Muscle layer of colon (tissue), 2 donors: ENCODE measurements around the gene C22orf23.
"Not testable (repeated sequence)": the region's sequence is repeated elsewhere in the genome, so short reads cannot be mapped to it uniquely, and the experiment has no call there.

Experiments used
- H3K27ac ChIP-seq: one replicate; pipeline ENCODE4 v1.7.0; 2013; ENCODE audit warnings: low read depth, mild to moderate bottlenecking, low read length, moderate library complexity
- H3K27me3 ChIP-seq, 2 donors: one replicate each; pipeline ENCODE4 v1.7.0; 2013; ENCODE audit warnings: low read length in 2 of 2, mild to moderate bottlenecking in 2 of 2; ENCODE audit not compliant: insufficient read depth in 2 of 2, control insufficient read depth in 1 of 2
- H3K36me3 ChIP-seq: one replicate; pipeline ENCODE4 v1.7.0; 2013; ENCODE audit warnings: mild to moderate bottlenecking, low read length; ENCODE audit not compliant: insufficient read depth
- H3K4me1 ChIP-seq: one replicate; pipeline ENCODE4 v1.7.0; 2013; ENCODE audit warnings: mild to moderate bottlenecking, low read length; ENCODE audit not compliant: insufficient read depth
- H3K4me3 ChIP-seq, 2 donors: one replicate each; pipeline ENCODE4 v1.7.0; 2013; ENCODE audit warnings: low read length in 2 of 2, low read depth in 1 of 2, mild to moderate bottlenecking in 1 of 2, moderate library complexity in 1 of 2
- H3K9ac ChIP-seq: one replicate; pipeline ENCODE4 v1.7.0; 2013; ENCODE audit warnings: low read length
- H3K9me3 ChIP-seq: one replicate; pipeline ENCODE4 v1.7.0; 2013; ENCODE audit warnings: mild to moderate bottlenecking, low read length
- donor health status: abdominal sarcoma.
- donor health status: Adenocarcinoma of cecum.

The C22orf23 gene

GRCh38 chr22:37967147-37967546 lies 13.7 kb upstream of the C22orf23 start:
- peaks cover 24% of the 10 kb centered on the region for H3K36me3 ChIP-seq
- H3K9ac ChIP-seq = no peak overlapping the region
- H3K27me3 ChIP-seq = no peaks in the 10 kb centered on the region
- no peak overlapping the region for H3K27ac ChIP-seq
- H3K4me1 ChIP-seq = peaks cover 8% of the 10 kb centered on the region
- H3K9me3 ChIP-seq = no peaks in the 10 kb centered on the region
- no peak overlapping the region for H3K4me3 ChIP-seq

- Histone ChIP-seq H3K9ac (no peak overlapping the region), H3K4me3 (no peak overlapping the region), H3K9me3 (no peaks in the 10 kb centered on the region), H3K4me1 (peaks cover 8% of the 10 kb centered on the region), H3K36me3 (peaks cover 35% of the 10 kb centered on the region), H3K27ac (no peak overlapping the region), H3K27me3 (no peaks in the 10 kb centered on the region)
These were observed 12.7 kb upstream of the C22orf23 start for GRCh38 chr22:37965940-37966664.

GRCh38 chr22:37961062-37961461 lies 7.7 kb upstream of the C22orf23 start:
- Histone ChIP-seq H3K4me1 (peaks cover 8% of the 10 kb centered on the region), H3K36me3 (peaks cover 53% of the 10 kb centered on the region), H3K27ac (no peak overlapping the region), H3K9me3 (no peaks in the 10 kb centered on the region), H3K9ac (no peak overlapping the region), H3K4me3 (no peak overlapping the region), H3K27me3 (no peaks in the 10 kb centered on the region)

GRCh38 chr22:37959231-37959825 lies 5.9 kb upstream of the C22orf23 start:
- no peaks in the 10 kb centered on the region for H3K27me3 ChIP-seq
- peaks cover 51% of the 10 kb centered on the region for H3K36me3 ChIP-seq
- no peak overlapping the region for H3K27ac ChIP-seq
- H3K4me3 ChIP-seq = no peak overlapping the region
- H3K9ac ChIP-seq = no peak overlapping the region
- H3K4me1 ChIP-seq = peaks cover 6% of the 10 kb centered on the region
- H3K9me3 ChIP-seq = no peaks in the 10 kb centered on the region

GRCh38 chr22:37957232-37957631 lies 3.8 kb upstream of the C22orf23 start:
- H3K4me3 ChIP-seq = no peak overlapping the region
- H3K27ac ChIP-seq = no peak overlapping the region
- H3K27me3 ChIP-seq = no peaks in the 10 kb centered on the region
- peaks cover 15% of the 10 kb centered on the region for H3K4me1 ChIP-seq
- no peak overlapping the region for H3K9ac ChIP-seq
- H3K36me3 ChIP-seq = peaks cover 49% of the 10 kb centered on the region
- no peaks in the 10 kb centered on the region for H3K9me3 ChIP-seq

GRCh38 chr22:37955825-37956397 lies 2.5 kb upstream of the C22orf23 start:
- peaks cover 36% of the 10 kb centered on the region for H3K36me3 ChIP-seq
- not testable (repeated sequence) for H3K9ac ChIP-seq, H3K27me3 ChIP-seq, H3K4me3 ChIP-seq, H3K27ac ChIP-seq, H3K9me3 ChIP-seq
- H3K4me1 ChIP-seq = peaks cover 15% of the 10 kb centered on the region

GRCh38 chr22:37954686-37955085 lies 1.3 kb upstream of the C22orf23 start:
- peaks cover 15% of the 10 kb centered on the region for H3K4me1 ChIP-seq
- H3K27ac ChIP-seq = no peak overlapping the region
- H3K27me3 ChIP-seq = no peaks in the 10 kb centered on the region
- peak overlapping the region in 1 of 2 donors; percentile 96 for H3K4me3 ChIP-seq
- no peaks in the 10 kb centered on the region for H3K9me3 ChIP-seq
- H3K9ac ChIP-seq = no peak overlapping the region
- H3K36me3 ChIP-seq = peaks cover 28% of the 10 kb centered on the region

- Histone ChIP-seq H3K9ac (peak overlapping the region; percentile 92), H3K27ac (peak overlapping the region; percentile 71), H3K4me3 (peak overlapping the region; percentile 96 to 98), H3K27me3 (no peaks in the 10 kb centered on the region), H3K4me1 (peaks cover 15% of the 10 kb centered on the region), H3K9me3 (no peaks in the 10 kb centered on the region), H3K36me3 (peaks cover 14% of the 10 kb centered on the region)
These were observed 352 bp downstream of the C22orf23 start for GRCh38 chr22:37953062-37953436.

- not testable (repeated sequence) for H3K36me3 ChIP-seq
These were observed 772 bp downstream of the C22orf23 start for GRCh38 chr22:37952629-37953028.

GRCh38 chr22:37951305-37951704 lies 2.1 kb downstream of the C22orf23 start:
- Histone ChIP-seq H3K27me3 (no peaks in the 10 kb centered on the region), H3K9ac (no peak overlapping the region), H3K27ac (no peak overlapping the region), H3K4me1 (peaks cover 15% of the 10 kb centered on the region), H3K4me3 (no peak overlapping the region), H3K9me3 (no peaks in the 10 kb centered on the region), H3K36me3 (no peaks in the 10 kb centered on the region)

More at GRCh38 chr22:37952629-37953028, 772 bp downstream of the C22orf23 start:
- not testable (repeated sequence) for H3K9me3 ChIP-seq, H3K27me3 ChIP-seq
- Histone ChIP-seq H3K4me1 (peaks cover 15% of the 10 kb centered on the region), H3K9ac (peak overlapping the region; percentile 92), H3K27ac (peak overlapping the region; percentile 71), H3K4me3 (peak overlapping the region; percentile 96 to 98)

- H3K27ac ChIP-seq, H3K4me3 ChIP-seq, H3K4me1 ChIP-seq, H3K9ac ChIP-seq, H3K27me3 ChIP-seq, H3K9me3 ChIP-seq: not testable (repeated sequence)
- peaks cover 26% of the 10 kb centered on the region for H3K36me3 ChIP-seq
These were observed 6.1 kb downstream of the C22orf23 start for GRCh38 chr22:37947142-37947795.
